Spleen (tissue), 7 donors: ENCODE measurements around the gene RGL1.

ENCODE experiments used
- CTCF ChIP-seq, 11 experiments: fragments of 200-600 bp in 7 of 11; fragments of 450-650 bp in 4 of 11; sonication (generic) in 4 of 11; IDR thresholded peaks in 8 of 11; conservative IDR thresholded peaks in 3 of 11; 1 replicate in 7 of 11; 2 replicates in 4 of 11; pipeline versions ENCODE4 v1.4.0 to v1.8.0; 2016 to 2021; ENCODE audit warnings: antibody characterized with exemption in 11 of 11, inconsistent platforms in 4 of 11, mild to moderate bottlenecking in 1 of 11
- POLR2A ChIP-seq, 3 donors: fragments of 450-650 bp; IDR thresholded peaks; one replicate each; pipeline ENCODE4 v1.5.1; 2017; ENCODE audit warnings: antibody characterized with exemption in 3 of 3, mild to moderate bottlenecking in 1 of 3
- donor health status: DM: no; HTN: no; CAD: no; lungs with moderate emphysema.
- donor health status: DM: no; HTN: no; CAD: no.
- donor health status: DM: no; HTN: no; CAD: no.

GRCh38 chr1:183914891-183915290 is 110.0 kb downstream of the RGL1 start:
- TF ChIP-seq CTCF (IDR thresholded peaks at IDR 0.05 in 8 of 11, conservative IDR thresholded peaks at IDR 0.05 in 3 of 11) (no peak), POLR2A (IDR thresholded peaks at IDR 0.05) (no peak)
